DOHH2 (cell line): Measurements from ENCODE around the gene TIAL1.
"Not testable (repeated sequence)": the region's sequence is repeated elsewhere in the genome, so short reads cannot be mapped to it uniquely, and the experiment has no call there.

Experiments used
- H3F3A ChIP-seq: fragments of 200-600 bp; sonication (generic), shearing (Covaris generic); 2 replicates; pipeline ENCODE4 v1.6.0; 2016; ENCODE audit warnings: antibody characterized with exemption, mild to moderate bottlenecking; ENCODE audit not compliant: control insufficient read depth, insufficient read depth
- H3K27ac ChIP-seq: fragments of 200-600 bp; sonication (generic); 2 replicates; pipeline ENCODE4 v1.5.1; 2014; ENCODE audit warnings: low read depth, mild to moderate bottlenecking, low read length, moderate library complexity
- H3K27me3 ChIP-seq: fragments of 200-600 bp; sonication (generic); 2 replicates; pipeline ENCODE4 v1.6.1; 2014; ENCODE audit warnings: mild to moderate bottlenecking, low read length, mixed read lengths; ENCODE audit not compliant: control insufficient read depth
- H3K36me3 ChIP-seq: fragments of 200-600 bp; sonication (generic); 2 replicates; pipeline ENCODE4 v1.6.1; 2014; ENCODE audit warnings: mild to moderate bottlenecking, low read length, moderate library complexity, mixed read lengths; ENCODE audit not compliant: control insufficient read depth
- H3K4me1 ChIP-seq: fragments of 200-600 bp; sonication (generic); 2 replicates; pipeline ENCODE4 v1.6.1; 2014; ENCODE audit warnings: mild to moderate bottlenecking, low read length, mixed read lengths; ENCODE audit not compliant: control insufficient read depth
- H3K4me2 ChIP-seq: fragments of 200-600 bp; sonication (generic); 2 replicates; pipeline ENCODE4 v1.6.0; 2014; ENCODE audit warnings: mild to moderate bottlenecking, low read length, moderate library complexity
- H3K4me3 ChIP-seq: fragments of 200-600 bp; sonication (generic); 2 replicates; pipeline ENCODE4 v1.5.1; 2014; ENCODE audit warnings: mild to moderate bottlenecking, low read length, mixed read lengths
- H3K79me2 ChIP-seq: fragments of 200-600 bp; sonication (generic); 2 replicates; pipeline ENCODE4 v1.6.1; 2014; ENCODE audit warnings: mild to moderate bottlenecking, low read length, mixed read lengths; ENCODE audit not compliant: control insufficient read depth
- H3K9me2 ChIP-seq: fragments of 200-600 bp; sonication (generic); replicated peaks from 2 replicates; pipeline ENCODE4 v1.6.1; 2014; ENCODE audit warnings: mild to moderate bottlenecking, low read length, mixed read lengths; ENCODE audit not compliant: control insufficient read depth
- H3K9me3 ChIP-seq: fragments of 200-600 bp; sonication (generic); 2 replicates; pipeline ENCODE4 v1.6.1; 2014; ENCODE audit warnings: antibody characterized with exemption, low read length, mixed read lengths; ENCODE audit not compliant: control insufficient read depth, insufficient read depth
- H4K20me1 ChIP-seq: fragments of 200-600 bp; sonication (generic); 2 replicates; pipeline ENCODE4 v1.6.0; 2014; ENCODE audit warnings: low read depth, mild to moderate bottlenecking, antibody characterized with exemption, low read length, moderate library complexity; ENCODE audit not compliant: control insufficient read depth, insufficient read depth
- EZH2phosphoT487 ChIP-seq: fragments of 200-600 bp; sonication (generic); IDR thresholded peaks from 2 replicates; pipeline ENCODE4 v1.6.1; 2017; ENCODE audit warnings: borderline replicate concordance, mild to moderate bottlenecking, antibody characterized with exemption, low read length, moderate library complexity, mixed read lengths
- TF ChIP-seq, protein P1 (sequence below): fragments of 200-600 bp; sonication (generic); IDR thresholded peaks from one replicate; pipeline ENCODE4 v1.5.1; 2014; ENCODE audit warnings: antibody characterized with exemption, mild to moderate bottlenecking, low read depth, low read length; ENCODE audit not compliant: poor library complexity, severe bottlenecking

Gene TIAL1

DNA sequence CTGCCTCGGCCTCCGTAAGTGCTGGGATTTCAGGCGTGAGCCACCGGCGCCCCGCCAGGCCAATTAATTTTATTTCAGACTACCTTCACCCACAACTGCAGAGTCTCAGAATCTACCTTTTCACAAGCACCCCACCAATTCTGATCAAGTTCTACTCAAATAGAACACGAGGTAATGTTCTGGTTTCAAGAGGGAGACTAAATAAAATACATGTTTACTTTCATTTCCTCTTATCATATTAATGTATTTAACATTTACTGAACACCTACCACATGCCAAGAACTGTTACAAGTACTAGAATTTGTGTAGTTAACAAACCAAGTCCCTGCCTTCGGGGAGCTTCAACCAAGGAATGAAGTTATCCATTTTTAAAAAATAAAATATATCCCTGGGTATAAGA is 28.8 kb downstream of the TIAL1 start:
- peak overlapping the region; percentile 36 for H3K4me3 ChIP-seq

GRCh38 chr10:119562097-119562496 is 34.7 kb downstream of the TIAL1 start:
- H3K27me3 ChIP-seq, result no peaks in the 10 kb centered on the region
- no peak overlapping the region for H3K4me3 ChIP-seq

More for the DNA sequence above, 28.8 kb downstream of the TIAL1 start:
- Histone ChIP-seq H3K9me3 (no peaks in the 10 kb centered on the region), H4K20me1 (no peaks in the 10 kb centered on the region), H3K36me3 (no peaks in the 10 kb centered on the region; the same call in 1 of the 2 replicates), H3K27me3 (no peaks in the 10 kb centered on the region), H3K4me1 (peaks cover 42% of the 10 kb centered on the region), H3K27ac (peak overlapping the region; percentile 38), H3K79me2 (no peaks in the 10 kb centered on the region), H3K4me2 (peak overlapping the region; percentile 47), H3K9me2 (no peaks in the 10 kb centered on the region), H3F3A (peaks cover 34% of the 10 kb centered on the region)
- TF ChIP-seq EZH2phosphoT487, result no peak
- TF ChIP-seq, protein P1, sequence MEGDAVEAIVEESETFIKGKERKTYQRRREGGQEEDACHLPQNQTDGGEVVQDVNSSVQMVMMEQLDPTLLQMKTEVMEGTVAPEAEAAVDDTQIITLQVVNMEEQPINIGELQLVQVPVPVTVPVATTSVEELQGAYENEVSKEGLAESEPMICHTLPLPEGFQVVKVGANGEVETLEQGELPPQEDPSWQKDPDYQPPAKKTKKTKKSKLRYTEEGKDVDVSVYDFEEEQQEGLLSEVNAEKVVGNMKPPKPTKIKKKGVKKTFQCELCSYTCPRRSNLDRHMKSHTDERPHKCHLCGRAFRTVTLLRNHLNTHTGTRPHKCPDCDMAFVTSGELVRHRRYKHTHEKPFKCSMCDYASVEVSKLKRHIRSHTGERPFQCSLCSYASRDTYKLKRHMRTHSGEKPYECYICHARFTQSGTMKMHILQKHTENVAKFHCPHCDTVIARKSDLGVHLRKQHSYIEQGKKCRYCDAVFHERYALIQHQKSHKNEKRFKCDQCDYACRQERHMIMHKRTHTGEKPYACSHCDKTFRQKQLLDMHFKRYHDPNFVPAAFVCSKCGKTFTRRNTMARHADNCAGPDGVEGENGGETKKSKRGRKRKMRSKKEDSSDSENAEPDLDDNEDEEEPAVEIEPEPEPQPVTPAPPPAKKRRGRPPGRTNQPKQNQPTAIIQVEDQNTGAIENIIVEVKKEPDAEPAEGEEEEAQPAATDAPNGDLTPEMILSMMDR, result no peak

GRCh38 chr10:119559511-119559910 is 37.3 kb downstream of the TIAL1 start:
- not testable (repeated sequence) for H3K36me3 ChIP-seq, H3K9me3 ChIP-seq, H3K4me3 ChIP-seq, H3K27me3 ChIP-seq, H3K4me2 ChIP-seq, H4K20me1 ChIP-seq, H3K4me1 ChIP-seq, H3K79me2 ChIP-seq, H3K27ac ChIP-seq, H3F3A ChIP-seq, H3K9me2 ChIP-seq

More at GRCh38 chr10:119562097-119562496, 34.7 kb downstream of the TIAL1 start:
- Histone ChIP-seq H3K9me3 (no peaks in the 10 kb centered on the region), H3K4me1 (peaks cover 22% of the 10 kb centered on the region), H3K4me2 (no peak overlapping the region), H3F3A (peaks cover 5% of the 10 kb centered on the region; the same call in 1 of the 2 replicates), H3K27ac (no peak overlapping the region), H3K79me2 (no peaks in the 10 kb centered on the region), H3K9me2 (no peaks in the 10 kb centered on the region), H3K36me3 (no peaks in the 10 kb centered on the region), H4K20me1 (no peaks in the 10 kb centered on the region)
- TF ChIP-seq, protein P1, result no peak
- no peak for TF ChIP-seq EZH2phosphoT487

DNA sequence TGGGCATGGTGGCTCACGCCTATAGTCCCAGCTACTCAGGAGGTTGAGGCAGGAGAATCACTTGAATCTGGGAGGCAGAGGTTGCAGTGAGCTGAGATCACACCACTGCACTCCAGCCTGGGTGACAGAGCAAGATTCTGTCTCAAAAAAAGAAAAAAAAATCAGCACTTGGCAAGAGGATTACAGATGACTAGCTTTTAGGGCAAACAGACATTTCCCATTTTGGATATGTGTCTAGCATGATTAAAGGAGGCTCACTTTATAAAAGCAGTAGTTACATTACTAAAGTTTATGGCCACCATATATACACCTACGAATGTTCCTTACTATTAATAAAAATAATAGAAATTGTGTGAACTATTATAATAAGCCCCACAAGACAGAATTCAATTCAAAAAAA is 40.7 kb downstream of the TIAL1 start:
- not testable (repeated sequence) for H3F3A ChIP-seq, H3K9me3 ChIP-seq, H3K36me3 ChIP-seq, H3K79me2 ChIP-seq, H3K27ac ChIP-seq, H4K20me1 ChIP-seq, H3K4me2 ChIP-seq, H3K4me1 ChIP-seq, H3K9me2 ChIP-seq, H3K27me3 ChIP-seq, H3K4me3 ChIP-seq
